ENCODE results near the gene CDC42EP4.

The CDC42EP4 gene

DNA sequence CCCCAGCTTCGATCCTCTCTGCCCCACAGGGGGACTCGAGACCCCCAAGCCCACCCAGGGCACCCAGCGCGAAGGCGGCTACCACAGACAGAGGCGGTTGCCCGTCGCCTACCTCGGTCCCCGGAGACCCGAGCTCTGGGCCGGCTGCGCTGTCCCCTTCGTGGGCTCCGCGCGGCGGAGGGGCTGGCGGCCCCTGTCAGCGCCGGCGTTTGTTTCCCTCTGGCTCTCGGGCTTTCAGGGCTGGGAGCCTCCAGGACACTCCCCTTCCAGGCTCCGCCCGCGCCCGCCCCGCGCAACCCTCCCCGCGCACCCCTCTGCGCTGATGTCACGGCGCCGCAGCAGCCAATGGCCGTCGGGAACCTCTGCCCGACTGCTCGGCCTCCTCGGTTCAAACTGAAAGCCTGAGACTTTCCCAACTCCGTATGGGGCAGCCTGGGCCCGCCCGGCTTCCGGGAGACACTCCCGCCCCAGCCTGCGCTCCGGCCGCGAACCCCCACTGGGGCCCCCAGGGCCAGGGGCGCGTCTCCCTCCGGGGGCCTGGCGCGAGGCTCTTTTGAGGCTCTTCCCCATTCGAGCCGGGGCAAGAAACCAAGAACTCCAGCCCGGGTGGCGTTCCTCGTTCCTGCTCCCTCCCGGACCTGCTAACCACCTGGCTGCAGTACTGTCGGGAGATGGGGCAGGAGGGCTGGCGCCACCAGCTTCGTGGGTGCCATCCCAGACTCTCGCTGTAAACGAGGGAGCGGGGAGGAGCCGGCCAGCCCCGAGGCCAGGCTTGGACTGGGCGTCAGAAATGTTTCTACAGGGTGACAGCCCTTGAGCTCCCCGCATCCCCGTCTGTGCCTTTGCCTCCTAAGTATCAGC, at the start of gene CDC42EP4:
TSS of gene CDC42EP4 (minus strand) at position 221 of the 861 bp plus-strand sequence. CDS start 25,501 bp downstream, outside the sequence.
- no peaks in the 10 kb centered on the region for H3K9me3 ChIP-seq (ENCODE audit: control insufficient read depth in 5 of 5, low read length in 5 of 5)
- peaks cover 0 to 1% (median 0%) of the 10 kb centered on the region in 5 donors for H3K36me3 ChIP-seq (ENCODE audit: control insufficient read depth in 5 of 5, insufficient read depth in 5 of 5, low read length in 5 of 5)
- peak within 1 kb of the TSS; percentile 99 for H3K27ac ChIP-seq (ENCODE audit: low read depth, low read length)
- H3K4me1 ChIP-seq (ENCODE audit: control insufficient read depth in 5 of 5, insufficient read depth in 5 of 5, low read length in 5 of 5) = peaks cover 12 to 45% (median 44%) of the 10 kb centered on the region in 5 donors
- peak within 1 kb of the TSS; percentile 68 to 100 (median 100) for H3K9ac ChIP-seq (ENCODE audit: low read length in 5 of 5)
- H3K4me3 ChIP-seq (ENCODE audit: low read depth in 1 of 5, low read length in 5 of 5) = peak within 1 kb of the TSS; percentile 91 to 100 (median 95)
- H3K27me3 ChIP-seq (ENCODE audit: control insufficient read depth in 5 of 5, insufficient read depth in 4 of 5, low read length in 5 of 5) = peaks cover 0 to under 1% (median 0%) of the 10 kb centered on the region in 5 donors

- H3K27ac ChIP-seq (ENCODE audit: low read depth, low read length) = no peak overlapping the region
- H3K9ac ChIP-seq (ENCODE audit: low read length in 5 of 5) = no peak overlapping the region
These were observed 49.4 kb upstream of the CDC42EP4 start for GRCh38 chr17:73360961-73361761.

DNA sequence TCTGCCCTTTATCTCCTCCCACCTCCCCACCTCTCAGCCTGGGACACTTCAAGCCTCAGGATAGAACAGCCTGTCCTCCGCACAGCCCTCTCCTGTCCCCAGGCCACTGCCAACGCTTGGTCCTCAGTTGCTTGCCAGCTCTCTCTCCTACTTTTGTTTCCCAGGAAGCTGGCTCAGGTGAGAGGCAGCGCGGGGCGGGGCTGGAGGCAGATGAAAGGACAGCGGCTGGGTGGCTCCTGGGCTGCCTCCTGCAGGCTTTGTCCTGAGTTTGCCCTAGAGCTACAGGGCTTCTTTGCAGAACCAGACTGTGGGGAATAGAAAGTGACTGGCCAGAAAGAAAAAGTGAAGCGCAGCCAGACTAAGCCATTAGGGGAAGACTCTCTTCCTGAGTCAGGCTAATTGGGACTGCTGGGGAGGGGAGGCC, 48.2 kb upstream of the CDC42EP4 start:
- H3K27me3 ChIP-seq (ENCODE audit: control insufficient read depth in 5 of 5, insufficient read depth in 4 of 5, low read length in 5 of 5) = peaks cover 0 to 2% (median 0%) of the 10 kb centered on the region in 5 donors
- H3K9ac ChIP-seq (ENCODE audit: low read length in 5 of 5) = no peak overlapping the region
- H3K36me3 ChIP-seq (ENCODE audit: control insufficient read depth in 5 of 5, insufficient read depth in 5 of 5, low read length in 5 of 5) = no peaks in the 10 kb centered on the region
- no peak overlapping the region for H3K27ac ChIP-seq (ENCODE audit: low read depth, low read length)
- H3K4me1 ChIP-seq (ENCODE audit: control insufficient read depth in 5 of 5, insufficient read depth in 5 of 5, low read length in 5 of 5) = peaks cover 4 to 23% (median 16%) of the 10 kb centered on the region in 5 donors
- no peak overlapping the region for H3K4me3 ChIP-seq (ENCODE audit: low read depth in 1 of 5, low read length in 5 of 5)
- H3K9me3 ChIP-seq (ENCODE audit: control insufficient read depth in 5 of 5, low read length in 5 of 5) = no peaks in the 10 kb centered on the region

More at GRCh38 chr17:73360961-73361761, 49.4 kb upstream of the CDC42EP4 start:
- H3K4me1 ChIP-seq (ENCODE audit: control insufficient read depth in 5 of 5, insufficient read depth in 5 of 5, low read length in 5 of 5) = peaks cover 3 to 32% (median 24%) of the 10 kb centered on the region in 5 donors
- H3K36me3 ChIP-seq (ENCODE audit: control insufficient read depth in 5 of 5, insufficient read depth in 5 of 5, low read length in 5 of 5) = no peaks in the 10 kb centered on the region
- H3K9me3 ChIP-seq (ENCODE audit: control insufficient read depth in 5 of 5, low read length in 5 of 5) = no peaks in the 10 kb centered on the region
- peaks cover 0 to 10% (median 0%) of the 10 kb centered on the region in 5 donors for H3K27me3 ChIP-seq (ENCODE audit: control insufficient read depth in 5 of 5, insufficient read depth in 4 of 5, low read length in 5 of 5)
- H3K4me3 ChIP-seq (ENCODE audit: low read depth in 1 of 5, low read length in 5 of 5) = no peak overlapping the region

DNA sequence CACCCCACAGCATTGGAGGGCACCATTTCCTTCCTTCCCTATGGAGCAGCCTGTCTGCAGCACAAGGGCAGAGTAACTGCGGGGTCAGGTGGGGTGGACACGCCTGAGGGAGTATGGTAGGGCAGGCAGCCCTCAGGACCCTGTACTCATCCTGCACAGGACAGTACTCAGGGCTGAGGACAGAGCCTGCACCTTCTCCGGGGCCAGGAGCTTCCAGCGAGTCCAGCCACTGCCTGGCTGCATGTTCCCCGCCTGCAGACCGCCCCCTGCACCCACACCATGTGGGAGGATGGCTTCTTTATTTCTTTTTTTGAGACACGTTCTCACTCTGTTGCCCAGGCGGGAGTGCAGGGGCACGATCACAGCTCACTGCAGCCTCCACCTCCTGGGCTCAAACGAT, 47.6 kb upstream of the CDC42EP4 start:
- Histone ChIP-seq H3K9me3 (ENCODE audit: control insufficient read depth in 5 of 5, low read length in 5 of 5) (no peaks in the 10 kb centered on the region), H3K27ac (ENCODE audit: low read depth, low read length) (no peak overlapping the region), H3K9ac (ENCODE audit: low read length in 5 of 5) (no peak overlapping the region), H3K27me3 (ENCODE audit: control insufficient read depth in 5 of 5, insufficient read depth in 4 of 5, low read length in 5 of 5) (no peaks in the 10 kb centered on the region), H3K4me1 (ENCODE audit: control insufficient read depth in 5 of 5, insufficient read depth in 5 of 5, low read length in 5 of 5) (peaks cover 4 to 20% (median 15%) of the 10 kb centered on the region in 5 donors), H3K36me3 (ENCODE audit: control insufficient read depth in 5 of 5, insufficient read depth in 5 of 5, low read length in 5 of 5) (no peaks in the 10 kb centered on the region), H3K4me3 (ENCODE audit: low read depth in 1 of 5, low read length in 5 of 5) (no peak overlapping the region)

DNA sequence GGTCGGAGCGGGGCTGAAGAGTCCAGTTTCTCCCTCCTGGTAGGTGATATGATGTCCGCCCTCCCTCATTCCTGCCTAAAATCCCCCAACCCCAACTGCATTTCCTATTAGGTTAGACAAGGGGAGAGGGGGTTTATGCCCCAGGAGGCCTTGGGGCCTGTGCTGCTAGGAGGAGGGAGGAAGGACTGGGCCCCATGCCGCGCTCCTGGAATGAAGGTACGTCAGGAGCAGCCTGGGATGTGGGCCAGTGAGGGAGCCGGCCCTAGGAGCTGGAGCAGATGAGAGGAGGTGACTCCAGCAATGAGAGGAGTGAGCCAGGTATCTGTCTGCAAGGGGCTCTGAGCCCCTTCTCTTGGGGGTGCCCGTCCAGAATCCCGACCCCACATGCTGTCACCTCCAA, 46.9 kb upstream of the CDC42EP4 start:
- no peak overlapping the region for H3K4me3 ChIP-seq (ENCODE audit: low read depth in 1 of 5, low read length in 5 of 5)
- H3K36me3 ChIP-seq (ENCODE audit: control insufficient read depth in 5 of 5, insufficient read depth in 5 of 5, low read length in 5 of 5) = no peaks in the 10 kb centered on the region
- peaks cover 4 to 20% (median 15%) of the 10 kb centered on the region in 5 donors for H3K4me1 ChIP-seq (ENCODE audit: control insufficient read depth in 5 of 5, insufficient read depth in 5 of 5, low read length in 5 of 5)
- H3K9me3 ChIP-seq (ENCODE audit: control insufficient read depth in 5 of 5, low read length in 5 of 5) = no peaks in the 10 kb centered on the region
- H3K9ac ChIP-seq (ENCODE audit: low read length in 5 of 5) = no peak overlapping the region
- no peaks in the 10 kb centered on the region for H3K27me3 ChIP-seq (ENCODE audit: control insufficient read depth in 5 of 5, insufficient read depth in 4 of 5, low read length in 5 of 5)
- no peak overlapping the region for H3K27ac ChIP-seq (ENCODE audit: low read depth, low read length)

DNA sequence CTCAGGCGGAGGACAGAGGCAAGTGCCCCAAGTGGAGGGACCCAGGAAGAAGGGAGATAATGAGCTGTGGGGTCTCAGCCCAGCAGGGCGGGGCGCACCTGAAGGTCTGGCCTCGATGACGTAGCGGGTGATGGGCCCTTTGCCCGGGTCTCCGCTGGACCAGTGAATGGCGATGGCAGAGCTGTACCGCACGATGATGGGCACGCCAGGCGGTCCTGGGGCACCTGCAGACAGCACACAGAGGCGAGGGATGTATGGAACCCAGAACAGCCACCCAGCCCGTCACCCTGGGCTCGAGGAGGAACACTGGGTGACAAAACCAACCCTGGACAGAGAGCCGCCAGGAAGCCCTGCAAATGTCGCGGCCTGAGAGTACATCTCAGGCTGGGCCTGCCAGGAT, 46.2 kb upstream of the CDC42EP4 start:
- Histone ChIP-seq H3K9ac (ENCODE audit: low read length in 5 of 5) (no peak overlapping the region), H3K36me3 (ENCODE audit: control insufficient read depth in 5 of 5, insufficient read depth in 5 of 5, low read length in 5 of 5) (no peaks in the 10 kb centered on the region), H3K4me1 (ENCODE audit: control insufficient read depth in 5 of 5, insufficient read depth in 5 of 5, low read length in 5 of 5) (peaks cover 4 to 20% (median 15%) of the 10 kb centered on the region in 5 donors), H3K27me3 (ENCODE audit: control insufficient read depth in 5 of 5, insufficient read depth in 4 of 5, low read length in 5 of 5) (no peaks in the 10 kb centered on the region), H3K27ac (ENCODE audit: low read depth, low read length) (no peak overlapping the region), H3K9me3 (ENCODE audit: control insufficient read depth in 5 of 5, low read length in 5 of 5) (no peaks in the 10 kb centered on the region), H3K4me3 (ENCODE audit: low read depth in 1 of 5, low read length in 5 of 5) (no peak overlapping the region)

GRCh38 chr17:73357318-73357717, 45.5 kb upstream of the CDC42EP4 start:
- Histone ChIP-seq H3K27me3 (ENCODE audit: control insufficient read depth in 5 of 5, insufficient read depth in 4 of 5, low read length in 5 of 5) (no peaks in the 10 kb centered on the region), H3K4me1 (ENCODE audit: control insufficient read depth in 5 of 5, insufficient read depth in 5 of 5, low read length in 5 of 5) (peaks cover 4 to 20% (median 15%) of the 10 kb centered on the region in 5 donors), H3K4me3 (ENCODE audit: low read depth in 1 of 5, low read length in 5 of 5) (no peak overlapping the region), H3K27ac (ENCODE audit: low read depth, low read length) (no peak overlapping the region), H3K9ac (ENCODE audit: low read length in 5 of 5) (no peak overlapping the region), H3K36me3 (ENCODE audit: control insufficient read depth in 5 of 5, insufficient read depth in 5 of 5, low read length in 5 of 5) (no peaks in the 10 kb centered on the region), H3K9me3 (ENCODE audit: control insufficient read depth in 5 of 5, low read length in 5 of 5) (no peaks in the 10 kb centered on the region)

DNA sequence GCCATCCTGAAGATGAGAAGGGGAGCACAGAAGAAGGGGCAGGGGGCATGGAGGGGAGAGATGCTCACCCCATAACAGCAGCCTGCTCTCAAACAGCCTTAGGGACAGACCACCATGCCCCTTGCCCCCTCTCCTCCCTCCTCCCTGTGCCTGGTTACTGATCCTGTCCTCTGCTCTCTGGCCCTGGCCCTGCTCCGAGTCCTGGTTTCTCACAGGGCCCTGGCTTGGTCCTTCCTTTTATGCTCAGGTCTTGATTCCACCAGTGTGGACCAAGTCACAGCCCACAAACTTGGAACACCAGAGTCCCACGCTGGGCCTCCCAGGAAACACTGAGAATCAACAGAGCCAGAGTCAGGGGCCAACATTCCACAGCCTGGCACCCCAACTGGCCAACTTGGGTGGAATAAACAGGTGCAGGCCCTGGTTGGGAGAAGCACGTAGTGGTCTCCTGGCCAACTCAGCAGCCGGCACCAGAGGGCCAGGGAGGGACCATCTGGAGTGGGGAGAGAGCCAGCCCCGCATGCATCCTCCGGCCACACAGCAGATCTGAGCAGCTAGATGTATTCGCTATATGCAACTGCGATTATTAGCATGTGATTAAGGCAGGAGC, 44.9 kb upstream of the CDC42EP4 start:
- Histone ChIP-seq H3K36me3 (ENCODE audit: control insufficient read depth in 5 of 5, insufficient read depth in 5 of 5, low read length in 5 of 5) (no peaks in the 10 kb centered on the region), H3K27ac (ENCODE audit: low read depth, low read length) (no peak overlapping the region), H3K9ac (ENCODE audit: low read length in 5 of 5) (no peak overlapping the region), H3K4me1 (ENCODE audit: control insufficient read depth in 5 of 5, insufficient read depth in 5 of 5, low read length in 5 of 5) (peaks cover 4 to 20% (median 15%) of the 10 kb centered on the region in 5 donors), H3K9me3 (ENCODE audit: control insufficient read depth in 5 of 5, low read length in 5 of 5) (no peaks in the 10 kb centered on the region), H3K27me3 (ENCODE audit: control insufficient read depth in 5 of 5, insufficient read depth in 4 of 5, low read length in 5 of 5) (no peaks in the 10 kb centered on the region), H3K4me3 (ENCODE audit: low read depth in 1 of 5, low read length in 5 of 5) (no peak overlapping the region)

DNA sequence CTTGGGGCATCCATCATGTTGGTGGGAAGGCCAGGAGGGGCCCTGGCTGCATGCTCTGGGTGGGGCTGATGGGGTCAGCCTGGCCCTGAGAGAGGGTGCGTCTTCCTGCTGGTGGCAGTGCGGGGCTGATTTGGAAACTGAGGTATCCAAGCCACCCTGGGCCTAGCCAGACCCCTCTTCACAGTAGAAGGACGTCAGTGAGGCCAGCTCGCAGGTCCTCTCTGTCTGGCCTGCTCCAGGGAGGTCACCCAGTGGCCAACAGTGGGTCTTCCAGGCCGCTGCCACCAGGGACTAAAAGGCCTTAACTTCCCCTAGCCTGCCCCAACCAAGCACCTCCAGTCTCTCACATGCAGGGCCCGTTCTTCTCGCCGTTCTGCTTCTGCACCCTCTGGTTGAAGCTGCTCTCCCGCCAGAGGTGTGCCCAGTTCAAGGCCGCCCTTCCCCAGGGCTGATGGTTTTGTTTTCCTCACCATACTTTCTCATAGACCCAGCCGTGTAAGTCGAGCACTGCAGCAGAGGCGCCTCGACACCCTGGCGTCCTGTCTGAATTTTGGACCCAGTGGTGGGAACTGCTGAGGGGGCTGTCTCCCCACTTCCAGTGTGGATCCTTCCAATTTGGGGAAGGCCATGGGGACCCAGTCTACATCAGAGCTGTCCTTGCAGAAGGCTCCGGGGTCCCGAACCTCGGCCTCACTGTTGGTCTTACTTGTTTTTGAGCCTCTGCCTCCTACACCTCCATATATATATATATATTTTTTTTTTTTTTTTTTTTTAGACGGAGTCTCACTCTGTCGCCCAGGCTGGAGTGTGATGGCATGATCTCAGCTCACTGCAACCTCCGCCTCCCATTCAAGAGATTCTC, 42.9 kb upstream of the CDC42EP4 start:
- no peaks in the 10 kb centered on the region for H3K36me3 ChIP-seq (ENCODE audit: control insufficient read depth in 5 of 5, insufficient read depth in 5 of 5, low read length in 5 of 5)
- H3K9me3 ChIP-seq (ENCODE audit: control insufficient read depth in 5 of 5, low read length in 5 of 5) = no peaks in the 10 kb centered on the region
- H3K4me3 ChIP-seq (ENCODE audit: low read depth in 1 of 5, low read length in 5 of 5) = no peak overlapping the region
- no peak overlapping the region for H3K27ac ChIP-seq (ENCODE audit: low read depth, low read length)
- no peaks in the 10 kb centered on the region for H3K27me3 ChIP-seq (ENCODE audit: control insufficient read depth in 5 of 5, insufficient read depth in 4 of 5, low read length in 5 of 5)
- peaks cover 1 to 10% (median 8%) of the 10 kb centered on the region in 5 donors for H3K4me1 ChIP-seq (ENCODE audit: control insufficient read depth in 5 of 5, insufficient read depth in 5 of 5, low read length in 5 of 5)
- no peak overlapping the region for H3K9ac ChIP-seq (ENCODE audit: low read length in 5 of 5)
